H1 (cell line): ENCODE measurements around the gene PANX3. TPM values are rescaled to one million over a fixed set of nuclear protein-coding genes. Genes with fewer than 3 reads are reported as not detected.

ENCODE experiments used
- CTCF ChIA-PET: fragments of 300-600 bp; sonication (Branson Sonifier 250); formaldehyde crosslinking; loops from one replicate; lab custom pipeline; 2021; ENCODE audit not compliant: partially characterized antibody; lab: Charles Lee
- POLR2A ChIA-PET: fragments of 300-600 bp; sonication (Branson Sonifier 250); formaldehyde crosslinking; loops from one replicate; lab custom pipeline; 2021; ENCODE audit warnings: inconsistent platforms; ENCODE audit not compliant: partially characterized antibody; lab: Charles Lee
- DNase-seq, 2 experiments: peaks; one replicate each; pipeline versions ENCODE4 v3.0.0 to v3.0.0-alpha.2; 2010 to 2022; ENCODE audit warnings: low spot score in 2 of 2, low read depth in 1 of 2, mixed read lengths in 1 of 2
- FAIRE-seq: peaks from 2 replicates; lab custom pipeline; 2011; peaks lifted over from hg19 to GRCh38; lab: Jason Lieb, UNC
- H2AFZ ChIP-seq: 2 replicates; pipeline ENCODE4 v1.8.1; 2012; ENCODE audit warnings: low read length, inconsistent platforms
- H2AK5ac ChIP-seq: 2 replicates; pipeline ENCODE4 v1.6.1; 2013; ENCODE audit warnings: low read depth, low read length
- H2BK120ac ChIP-seq: replicated peaks from 2 replicates; pipeline ENCODE3; 2013; ENCODE audit warnings: low read depth, low read length, inconsistent platforms
- H2BK12ac ChIP-seq: 2 replicates; pipeline ENCODE4 v1.6.1; 2013; ENCODE audit warnings: low read depth, low read length
- H2BK15ac ChIP-seq: 2 replicates; pipeline ENCODE4 v1.6.1; 2013; ENCODE audit warnings: low read length
- H2BK20ac ChIP-seq: 2 replicates; pipeline ENCODE4 v1.6.1; 2013; ENCODE audit warnings: low read length
- H2BK5ac ChIP-seq: 2 replicates; pipeline ENCODE4 v1.6.1; 2013; ENCODE audit warnings: low read depth, low read length
- H3K14ac ChIP-seq: 2 replicates; pipeline ENCODE4 v1.6.1; 2013; ENCODE audit warnings: inconsistent platforms; ENCODE audit not compliant: insufficient read length
- H3K18ac ChIP-seq: 2 replicates; pipeline ENCODE4 v1.6.1; 2013; ENCODE audit warnings: low read length; ENCODE audit errors: extremely low read depth
- H3K23ac ChIP-seq: 2 replicates; pipeline ENCODE4 v1.6.1; 2013; ENCODE audit warnings: inconsistent platforms; ENCODE audit not compliant: insufficient read length
- H3K23me2 ChIP-seq: 2 replicates; pipeline ENCODE4 v1.6.1; 2013; ENCODE audit warnings: low read depth, low read length
- H3K27ac ChIP-seq: 2 replicates; pipeline ENCODE4 v1.6.1; 2011; ENCODE audit warnings: low read depth, low read length, inconsistent platforms
- H3K27me3 ChIP-seq, 4 experiments: replicated peaks in 1 of 4; 1 replicate in 1 of 4; 2 replicates in 3 of 4; pipeline versions ENCODE4 v1.6.1 to v1.8.1; 2011 to 2013; ENCODE audit warnings: low read length in 3 of 4, mild to moderate bottlenecking in 3 of 4, inconsistent platforms in 2 of 4, mixed read lengths in 2 of 4, moderate library complexity in 1 of 4; ENCODE audit not compliant: control insufficient read depth in 3 of 4, insufficient read depth in 3 of 4; ENCODE audit errors: extremely low read depth in 1 of 4
- H3K36me3 ChIP-seq, 4 experiments: 2 replicates each; pipeline versions ENCODE4 v1.6.1 to v1.8.1; 2011 to 2013; ENCODE audit warnings: mild to moderate bottlenecking in 4 of 4, low read length in 3 of 4, moderate library complexity in 2 of 4, control low read depth in 1 of 4, inconsistent platforms in 1 of 4; ENCODE audit not compliant: insufficient read depth in 4 of 4, control insufficient read depth in 2 of 4
- H3K4ac ChIP-seq: replicated peaks from 2 replicates; pipeline ENCODE3; 2013; ENCODE audit warnings: low read length, low read depth, mixed read lengths, inconsistent platforms; ENCODE audit not compliant: insufficient read length
- H3K4me1 ChIP-seq, 4 experiments: replicated peaks in 1 of 4; 1 replicate in 1 of 4; 2 replicates in 3 of 4; pipeline versions ENCODE4 v1.6.1 to v1.8.1; 2011 to 2013; ENCODE audit warnings: low read length in 3 of 4, inconsistent platforms in 2 of 4, mixed read lengths in 1 of 4; ENCODE audit not compliant: insufficient read depth in 4 of 4, control insufficient read depth in 3 of 4
- H3K4me2 ChIP-seq, 2 experiments: 2 replicates each; pipeline versions ENCODE4 v1.6.1 to v1.8.1; 2011 to 2013; ENCODE audit warnings: low read depth in 2 of 2, low read length in 2 of 2, control low read depth in 1 of 2, inconsistent platforms in 1 of 2, mild to moderate bottlenecking in 1 of 2; ENCODE audit not compliant: insufficient read depth in 1 of 2
- H3K4me3 ChIP-seq, 4 experiments: fragments of 200-600, 300-600 bp in 1 of 4; sonication (generic), shearing (Covaris generic), sonication (Bioruptor Twin) in 1 of 4; 2 replicates each; pipeline versions ENCODE4 v1.5.1 to v1.8.1; 2011 to 2016; ENCODE audit warnings: low read length in 4 of 4, low read depth in 3 of 4, control low read depth in 2 of 4, inconsistent platforms in 2 of 4, mild to moderate bottlenecking in 2 of 4, mixed read lengths in 1 of 4, moderate library complexity in 1 of 4; ENCODE audit not compliant: insufficient read depth in 2 of 4; ENCODE audit errors: extremely low read depth in 1 of 4
- H3K56ac ChIP-seq: replicated peaks from 2 replicates; pipeline ENCODE3; 2013; ENCODE audit warnings: low read depth, mild to moderate bottlenecking, mixed read lengths, low read length, inconsistent platforms; ENCODE audit not compliant: insufficient read length
- H3K79me1 ChIP-seq: 2 replicates; pipeline ENCODE4 v1.6.1; 2013; ENCODE audit warnings: low read depth, low read length, control low read depth
- H3K79me2 ChIP-seq, 2 experiments: 2 replicates each; pipeline versions ENCODE4 v1.6.1 to v1.8.1; 2012 to 2013; ENCODE audit warnings: low read length in 2 of 2, mild to moderate bottlenecking in 2 of 2, inconsistent platforms in 1 of 2; ENCODE audit not compliant: insufficient read depth in 2 of 2, control insufficient read depth in 1 of 2
- H3K9ac ChIP-seq, 4 experiments: replicated peaks in 1 of 4; 1 replicate in 1 of 4; 2 replicates in 3 of 4; pipeline versions ENCODE4 v1.6.1 to v1.8.1; 2011 to 2013; ENCODE audit warnings: low read depth in 3 of 4, low read length in 3 of 4, control low read depth in 2 of 4, mild to moderate bottlenecking in 2 of 4, moderate library complexity in 2 of 4, inconsistent platforms in 1 of 4; ENCODE audit errors: extremely low read depth in 1 of 4
- H3K9me3 ChIP-seq, 2 experiments: 2 replicates each; pipeline versions ENCODE4 v1.6.1 to v1.8.1; 2012 to 2013; ENCODE audit warnings: mild to moderate bottlenecking in 2 of 2, moderate library complexity in 2 of 2, control low read depth in 1 of 2, inconsistent platforms in 1 of 2, low read depth in 1 of 2, low read length in 1 of 2, mixed read lengths in 1 of 2; ENCODE audit not compliant: insufficient read depth in 2 of 2
- H4K20me1 ChIP-seq, 2 experiments: replicated peaks in 1 of 2; 2 replicates each; pipeline versions ENCODE3 to v1.8.1; 2011 to 2013; ENCODE audit warnings: inconsistent platforms in 2 of 2, low read length in 2 of 2, mild to moderate bottlenecking in 1 of 2; ENCODE audit not compliant: insufficient read depth in 2 of 2, control insufficient read depth in 1 of 2
- H4K5ac ChIP-seq: 2 replicates; pipeline ENCODE4 v1.6.1; 2013; ENCODE audit warnings: low read length, low read depth, mixed read lengths, inconsistent platforms; ENCODE audit not compliant: insufficient read length
- H4K8ac ChIP-seq: 2 replicates; pipeline ENCODE4 v1.8.0; 2013; ENCODE audit warnings: mild to moderate bottlenecking, moderate library complexity, low read length, inconsistent platforms; ENCODE audit not compliant: insufficient read depth; ENCODE audit errors: extremely low read depth
- H4K91ac ChIP-seq: replicated peaks from 2 replicates; pipeline ENCODE3; 2013; ENCODE audit warnings: low read length, mixed read lengths, inconsistent platforms; ENCODE audit not compliant: insufficient read length
- CHD1 ChIP-seq: IDR thresholded peaks from 2 replicates; pipeline ENCODE4 v1.6.1; 2012; ENCODE audit warnings: low read depth, low read length, improper control_type of control experiment
- CTCF ChIP-seq, 3 experiments: IDR thresholded peaks; 1 replicate in 2 of 3; 2 replicates in 1 of 3; pipeline versions ENCODE4 v1.5.1 to v1.6.1; 2011; ENCODE audit warnings: low read length in 3 of 3, mild to moderate bottlenecking in 3 of 3, inconsistent platforms in 2 of 3, low read depth in 1 of 3, moderate library complexity in 1 of 3; ENCODE audit not compliant: insufficient read depth in 1 of 3; ENCODE audit errors: control extremely low read depth in 1 of 3
- JUN ChIP-seq: IDR thresholded peaks from 2 replicates; pipeline ENCODE4 v1.6.1; 2011; ENCODE audit warnings: low read depth, mild to moderate bottlenecking, improper control_type of control experiment, low read length
- KDM4A ChIP-seq: IDR thresholded peaks from one replicate; pipeline ENCODE4 v1.7.1; 2012; ENCODE audit warnings: low read depth, mild to moderate bottlenecking, moderate library complexity, low read length, inconsistent platforms; ENCODE audit not compliant: severe bottlenecking
- RAD21 ChIP-seq, 2 experiments: IDR thresholded peaks in 1 of 2; conservative IDR thresholded peaks in 1 of 2; 2 replicates each; pipeline ENCODE4 v1.6.1; 2011; ENCODE audit warnings: low read depth in 2 of 2, low read length in 2 of 2, improper control_type of control experiment in 1 of 2, inconsistent platforms in 1 of 2, mild to moderate bottlenecking in 1 of 2, moderate library complexity in 1 of 2
- SAP30 ChIP-seq: fragments of 300-600 bp; sonication (generic); IDR thresholded peaks from 2 replicates; pipeline ENCODE4 v1.7.1; 2012; ENCODE audit warnings: low read length, moderate library complexity, mild to moderate bottlenecking, inconsistent platforms; ENCODE audit not compliant: insufficient read depth, insufficient replicate concordance
- SP2 ChIP-seq: IDR thresholded peaks from 2 replicates; pipeline ENCODE4 v1.6.1; 2012; ENCODE audit warnings: mild to moderate bottlenecking, low read length, inconsistent platforms
- WGBS, 2 experiments: shearing (Covaris generic) in 1 of 2; methylation state at CpG; one replicate each; pipeline versions ENCODE4 v1.1.6 to v1.1.7; 2013 to 2015; ENCODE audit warnings: low lambda C conversion rate in 2 of 2, mixed read lengths in 2 of 2, inconsistent platforms in 1 of 2, low coverage in 1 of 2, missing lambda C conversion rate in 1 of 2; ENCODE audit not compliant: insufficient replicate concordance in 2 of 2, insufficient coverage in 1 of 2, insufficient read length in 1 of 2; ENCODE audit errors: extremely low coverage in 1 of 2, missing lambda C conversion rate in 1 of 2; 5-methylcytosine and 5-hydroxymethylcytosine counted together
- polyA plus RNA-seq, 7 experiments: library from polyadenylated mRNA; depleted of rRNA in 3 of 7; stranded (reverse) in 5 of 7; unstranded in 2 of 7; fragments of >200 nt in 5 of 7; fragments of 200-250 nt in 2 of 7; gene quantifications; 1 replicate in 5 of 7; 2 replicates in 1 of 7; 4 replicates in 1 of 7; pipeline versions ENCODE4 v1.2.1 to v1.2.3, GENCODE V29; 2011 to 2013; ENCODE audit warnings: missing spikeins in 2 of 7, mixed read lengths in 2 of 7
- total RNA-seq: library from RNA; stranded (reverse); fragmentation: NEBNext Ultra II Directional; extraction: Animal tissue kit (Norgen Biotek cat#: 25700); gene quantifications from 2 replicates; pipeline ENCODE4 v1.2.1, GENCODE V29; 2021

Gene PANX3
- total and polyA plus RNA-seq, 2 of the 8 experiments (the other 6 are each of a cell fraction or from before 2014, with no cell fraction given) = not detected

GRCh38 chr11:124586238-124586860 lies 24.9 kb upstream of the PANX3 start:
- Histone ChIP-seq H2AFZ (no peak overlapping the region), H3K4ac (no peak overlapping the region), H3K23me2 (no peaks in the 10 kb centered on the region), H3K4me1 (peaks cover 0 to 3% (median 0%) of the 10 kb centered on the region in 4 experiments; a peak in 1 of 7 replicates), H3K4me3 (no peak overlapping the region), H3K9ac (no peak overlapping the region), H3K27ac (no peak overlapping the region), H2BK20ac (no peak overlapping the region), H4K8ac (no peak overlapping the region), H2BK12ac (no peak overlapping the region), H3K36me3 (no peaks in the 10 kb centered on the region), H3K18ac (no peak overlapping the region), H2AK5ac (no peak overlapping the region), H4K20me1 (no peaks in the 10 kb centered on the region), H3K9me3 (no peaks in the 10 kb centered on the region), H3K56ac (no peak overlapping the region), H3K23ac (no peak overlapping the region), H4K91ac (no peak overlapping the region), H4K5ac (no peak overlapping the region), H2BK15ac (no peak overlapping the region), H3K27me3 (no peaks in the 10 kb centered on the region), H3K4me2 (no peak overlapping the region), H3K79me2 (no peaks in the 10 kb centered on the region), H3K79me1 (no peaks in the 10 kb centered on the region), H3K14ac (no peak overlapping the region), H2BK5ac (no peak overlapping the region), H2BK120ac (no peak overlapping the region)
- DNase-seq (peak; percentile 39 to 66), FAIRE-seq (peak; percentile 82)
- ChIA-PET CTCF (interaction anchor here (0.6 to 5.3 kb wide), 22 partner anchors 9 to 940 kb away, joined by 3 to 59 read pairs (median 4); partner anchors contain the start of genes OR8A1 and OR8B12), POLR2A (no interaction called here)
- TF ChIP-seq SP2 (no peak), CHD1 (no peak), SAP30 (no peak), RAD21 (IDR thresholded peaks at IDR 0.05 in 1 of 2, conservative IDR thresholded peaks at IDR 0.05 in 1 of 2; ENCODE audit: low read depth in 2 of 2, low read length in 2 of 2) (peak; percentile 57 to 72), CTCF (IDR thresholded peaks at IDR 0.05; ENCODE audit: control extremely low read depth in 1 of 3, insufficient read depth in 1 of 3, low read depth in 1 of 3, low read length in 3 of 3) (peak; percentile 19 to 69 (median 66)), JUN (no peak), KDM4A (no peak)
- WGBS, 2 experiments = 74% methylated on average over 3 of the region's 3 CpGs; no CpG with 5 or more reads in 1 of the 2 experiments
